ENCODE measurements around the gene CBY2.
"Not testable (repeated sequence)": the region's sequence is repeated elsewhere in the genome, so short reads cannot be mapped to it uniquely, and the experiment has no call there.

The CBY2 gene

DNA sequence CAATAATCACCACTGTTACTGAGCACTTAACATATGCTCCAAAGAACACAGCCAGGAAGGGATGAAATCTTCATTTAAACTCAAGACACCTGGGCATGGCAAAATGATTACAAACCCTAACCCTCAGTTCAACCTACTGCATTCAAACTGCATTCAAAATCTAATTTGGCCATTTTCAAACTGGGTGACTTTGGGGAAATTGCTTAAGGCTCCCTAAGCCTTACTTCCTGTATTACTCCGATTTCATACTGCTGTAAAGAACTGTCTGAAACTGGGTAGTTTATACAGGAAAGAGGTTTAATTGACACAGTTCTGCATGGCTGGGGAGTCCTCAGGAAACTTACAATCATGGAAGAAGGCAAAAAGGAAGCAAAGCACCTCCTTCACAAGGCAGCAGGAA lies 50.4 kb downstream of the CBY2 start:
- Histone ChIP-seq H3K4me3 (ENCODE audit: control insufficient read depth in 1 of 7, extremely low read depth in 1 of 7, insufficient read depth in 4 of 7, low read depth in 2 of 7, low read length in 6 of 7) (no peak overlapping the region), H3K9me3 (ENCODE audit: control extremely low read depth in 1 of 5, control insufficient read depth in 4 of 5, insufficient read depth in 2 of 5, low read depth in 1 of 5, low read length in 4 of 5) (peaks cover 0 to 8% (median 4%) of the 10 kb centered on the region in 5 experiments), H3K4me1 (ENCODE audit: control extremely low read depth in 1 of 4, control insufficient read depth in 4 of 4, insufficient read depth in 4 of 4, low read length in 3 of 4) (no peaks in the 10 kb centered on the region), H3K27me3 (replicated peaks in 2 of 5; ENCODE audit: control insufficient read depth in 4 of 5, insufficient read depth in 5 of 5, low read length in 4 of 5) (no peaks in the 10 kb centered on the region), H3K27ac (ENCODE audit: insufficient read depth in 1 of 2, low read depth in 1 of 2, low read length in 2 of 2, poor library complexity in 1 of 2, severe bottlenecking in 2 of 2) (no peak overlapping the region), H3K36me3 (ENCODE audit: control insufficient read depth in 4 of 4, insufficient read depth in 4 of 4, low read length in 3 of 4) (no peaks in the 10 kb centered on the region)
- POLR2A ChIA-PET: no interaction called here
- no peak for DNase-seq
- no CpG with 5 or more reads among the region's 1 CpG for WGBS (ENCODE audit: insufficient coverage)
- CTCF ChIA-PET: no interaction called here

DNA sequence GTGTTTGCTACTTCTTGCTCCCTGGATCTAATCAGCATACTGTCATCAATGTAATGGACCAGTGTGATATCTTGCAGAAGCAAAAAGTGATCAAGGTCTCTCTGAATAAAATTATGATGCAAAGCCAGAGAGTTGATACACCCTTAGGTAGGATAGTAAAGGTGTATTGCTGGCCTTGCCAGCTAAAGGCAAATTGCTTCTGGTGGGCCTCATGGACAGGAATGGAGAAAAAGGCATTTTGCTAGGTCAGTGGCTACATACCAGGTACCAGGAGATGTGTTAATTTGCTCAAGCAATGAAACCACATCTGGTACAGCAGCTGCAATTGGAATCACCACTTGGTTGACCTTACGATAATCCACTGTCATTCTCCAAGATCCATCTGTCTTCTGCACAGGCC lies 54.4 kb downstream of the CBY2 start:
- CTCF ChIA-PET; H3K27ac ChIP-seq (ENCODE audit: insufficient read depth in 1 of 2, low read depth in 1 of 2, low read length in 2 of 2, poor library complexity in 1 of 2, severe bottlenecking in 2 of 2); H3K36me3 ChIP-seq (ENCODE audit: control insufficient read depth in 4 of 4, insufficient read depth in 4 of 4, low read length in 3 of 4); H3K4me3 ChIP-seq (ENCODE audit: control insufficient read depth in 1 of 7, extremely low read depth in 1 of 7, insufficient read depth in 4 of 7, low read depth in 2 of 7, low read length in 6 of 7); DNase-seq; POLR2A ChIA-PET; H3K27me3 ChIP-seq (replicated peaks in 2 of 5; ENCODE audit: control insufficient read depth in 4 of 5, insufficient read depth in 5 of 5, low read length in 4 of 5); H3K4me1 ChIP-seq (ENCODE audit: control extremely low read depth in 1 of 4, control insufficient read depth in 4 of 4, insufficient read depth in 4 of 4, low read length in 3 of 4): not testable (repeated sequence)
- no CpG with 5 or more reads among the region's 1 CpG for WGBS (ENCODE audit: insufficient coverage)
- peaks cover 0 to 19% (median 6%) of the 10 kb centered on the region in 5 experiments for H3K9me3 ChIP-seq (ENCODE audit: control extremely low read depth in 1 of 5, control insufficient read depth in 4 of 5, insufficient read depth in 2 of 5, low read depth in 1 of 5, low read length in 4 of 5)

DNA sequence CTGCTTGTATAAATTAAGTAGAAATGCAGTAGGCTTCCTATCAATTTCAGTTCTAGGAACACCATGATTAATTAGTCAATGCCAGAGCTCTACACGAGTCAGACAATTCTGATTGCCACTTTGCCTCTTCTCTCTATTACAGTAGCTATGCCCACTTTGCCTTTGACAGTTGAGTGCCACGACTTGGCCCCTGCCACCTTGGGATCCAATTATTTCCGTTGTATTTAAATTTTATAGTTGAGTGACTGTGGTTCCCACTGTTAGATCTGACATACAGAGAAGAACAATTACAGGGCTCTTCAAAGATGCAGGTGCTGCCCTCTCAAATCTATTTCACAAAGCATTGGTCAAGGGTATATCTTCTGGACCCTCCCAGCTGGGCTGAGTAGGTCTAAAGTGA lies 55.5 kb downstream of the CBY2 start:
- 100% methylated on average over 1 of the region's 3 CpGs for WGBS (ENCODE audit: insufficient coverage)

DNA sequence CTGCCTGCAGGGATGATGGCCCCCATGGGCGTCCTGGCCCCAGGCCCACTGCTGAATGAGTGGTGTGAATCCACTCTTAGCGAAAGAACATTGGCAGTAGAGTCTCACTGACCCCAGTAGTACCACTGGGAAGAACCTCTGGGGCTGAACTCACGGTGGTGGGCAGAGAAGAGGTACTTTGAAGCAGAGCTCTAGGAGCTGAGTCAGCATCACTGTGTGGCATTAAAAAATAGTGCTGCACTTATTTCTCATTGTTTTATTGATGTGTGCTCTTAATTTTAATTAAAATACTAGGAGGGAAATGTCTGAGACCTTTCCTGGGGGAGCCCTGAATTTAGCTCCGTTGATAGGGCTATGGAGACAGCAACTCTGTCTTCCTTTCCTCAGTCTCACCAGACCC lies 61.3 kb downstream of the CBY2 start:
- POLR2A ChIA-PET: no interaction called here
- no peak for DNase-seq

More for the DNA sequence above, 55.5 kb downstream of the CBY2 start:
- H3K27ac ChIP-seq (ENCODE audit: insufficient read depth in 1 of 2, low read depth in 1 of 2, low read length in 2 of 2, poor library complexity in 1 of 2, severe bottlenecking in 2 of 2); H3K4me3 ChIP-seq (ENCODE audit: control insufficient read depth in 1 of 7, extremely low read depth in 1 of 7, insufficient read depth in 4 of 7, low read depth in 2 of 7, low read length in 6 of 7); H3K4me1 ChIP-seq (ENCODE audit: control extremely low read depth in 1 of 4, control insufficient read depth in 4 of 4, insufficient read depth in 4 of 4, low read length in 3 of 4); H3K27me3 ChIP-seq (replicated peaks in 2 of 5; ENCODE audit: control insufficient read depth in 4 of 5, insufficient read depth in 5 of 5, low read length in 4 of 5); CTCF ChIA-PET; DNase-seq; POLR2A ChIA-PET; H3K36me3 ChIP-seq (ENCODE audit: control insufficient read depth in 4 of 4, insufficient read depth in 4 of 4, low read length in 3 of 4): not testable (repeated sequence)
- peaks cover 0 to 19% (median 6%) of the 10 kb centered on the region in 5 experiments for H3K9me3 ChIP-seq (ENCODE audit: control extremely low read depth in 1 of 5, control insufficient read depth in 4 of 5, insufficient read depth in 2 of 5, low read depth in 1 of 5, low read length in 4 of 5)

More for the DNA sequence above, 61.3 kb downstream of the CBY2 start:
- CTCF ChIA-PET: interaction anchor here (2.0 kb wide), 1 partner anchor 22 kb away, joined by 6 read pairs; no protein-coding TSS in a partner anchor
- no peak overlapping the region for H3K4me3 ChIP-seq (ENCODE audit: control insufficient read depth in 1 of 7, extremely low read depth in 1 of 7, insufficient read depth in 4 of 7, low read depth in 2 of 7, low read length in 6 of 7)
- H3K27me3 ChIP-seq (replicated peaks in 2 of 5; ENCODE audit: control insufficient read depth in 4 of 5, insufficient read depth in 5 of 5, low read length in 4 of 5): peaks cover 0 to 4% (median 0%) of the 10 kb centered on the region in 5 experiments
- H3K27ac ChIP-seq (ENCODE audit: insufficient read depth in 1 of 2, low read depth in 1 of 2, low read length in 2 of 2, poor library complexity in 1 of 2, severe bottlenecking in 2 of 2): no peak overlapping the region
- peaks cover 0 to 3% (median 1%) of the 10 kb centered on the region in 4 experiments for H3K4me1 ChIP-seq (ENCODE audit: control extremely low read depth in 1 of 4, control insufficient read depth in 4 of 4, insufficient read depth in 4 of 4, low read length in 3 of 4)
- H3K36me3 ChIP-seq (ENCODE audit: control insufficient read depth in 4 of 4, insufficient read depth in 4 of 4, low read length in 3 of 4): no peaks in the 10 kb centered on the region
- H3K9me3 ChIP-seq (ENCODE audit: control extremely low read depth in 1 of 5, control insufficient read depth in 4 of 5, insufficient read depth in 2 of 5, low read depth in 1 of 5, low read length in 4 of 5): peaks cover 0 to 2% (median 0%) of the 10 kb centered on the region in 5 experiments
- 100% methylated on average over 3 of the region's 4 CpGs for WGBS (ENCODE audit: insufficient coverage)
